ENCODE results near the gene CHRNA4.

Gene CHRNA4

GRCh38 chr20:63297371-63297781 lies 63.8 kb downstream of the CHRNA4 start:
- no peak for TF ChIP-seq CTCF (conservative IDR thresholded peaks at IDR 0.05)
- no peak for TF ChIP-seq ZFX (IDR thresholded peaks at IDR 0.05)
- no peak overlapping the region for H3K27ac ChIP-seq

GRCh38 chr20:63296531-63297299 lies 64.4 kb downstream of the CHRNA4 start:
- TF ChIP-seq ZFX (IDR thresholded peaks at IDR 0.05) (no peak), CTCF (conservative IDR thresholded peaks at IDR 0.05) (no peak)
- no peak overlapping the region for H3K27ac ChIP-seq

- TF ChIP-seq ZFX (IDR thresholded peaks at IDR 0.05) (no peak), CTCF (conservative IDR thresholded peaks at IDR 0.05) (no peak)
- H3K27ac ChIP-seq: no peak overlapping the region
Measured at GRCh38 chr20:63295846-63296245, 65.3 kb downstream of the CHRNA4 start.

GRCh38 chr20:63295422-63295821 lies 65.7 kb downstream of the CHRNA4 start:
- no peak for TF ChIP-seq ZFX (IDR thresholded peaks at IDR 0.05)
- TF ChIP-seq CTCF (conservative IDR thresholded peaks at IDR 0.05): no peak; the same call in 1 of the 2 replicates

GRCh38 chr20:63295018-63295417 lies 66.1 kb downstream of the CHRNA4 start:
- no peak for TF ChIP-seq ZFX (IDR thresholded peaks at IDR 0.05)
- no peak for TF ChIP-seq CTCF (conservative IDR thresholded peaks at IDR 0.05)
- no peak overlapping the region for H3K27ac ChIP-seq

More at GRCh38 chr20:63295422-63295821, 65.7 kb downstream of the CHRNA4 start:
- H3K27ac ChIP-seq: no peak overlapping the region

GRCh38 chr20:63294536-63294900 lies 66.6 kb downstream of the CHRNA4 start:
- no peak for TF ChIP-seq CTCF (conservative IDR thresholded peaks at IDR 0.05)
- no peak overlapping the region for H3K27ac ChIP-seq

GRCh38 chr20:63293871-63294535 lies 67.1 kb downstream of the CHRNA4 start:
- TF ChIP-seq ZFX (IDR thresholded peaks at IDR 0.05) (no peak), CTCF (conservative IDR thresholded peaks at IDR 0.05) (no peak)
- no peak overlapping the region for H3K27ac ChIP-seq

Data from C4-2B (cell line).